HG03139 (cell line): Measurements from ENCODE around the gene MED26.

Experiments used
- ATAC-seq: cut with Tn5 transposase; IDR thresholded peaks from one replicate; pipeline ENCODE4 v1.9.1; 2021; ENCODE audit not compliant: unreplicated experiment

MED26 gene

GRCh38 chr19:16650821-16651220, 22.8 kb upstream of the MED26 start:
- no peak for ATAC-seq

- no peak for ATAC-seq
Measured at GRCh38 chr19:16649734-16650133, 21.7 kb upstream of the MED26 start.

GRCh38 chr19:16645140-16645539, 17.1 kb upstream of the MED26 start:
- no peak for ATAC-seq

- no peak for ATAC-seq
Measured at GRCh38 chr19:16641695-16642094, 13.7 kb upstream of the MED26 start.

GRCh38 chr19:16640951-16641350, 12.9 kb upstream of the MED26 start:
- no peak for ATAC-seq

GRCh38 chr19:16638666-16639065, 10.7 kb upstream of the MED26 start:
- no peak for ATAC-seq

- no peak for ATAC-seq
Measured at GRCh38 chr19:16637535-16637934, 9.5 kb upstream of the MED26 start.

- ATAC-seq: no peak
Measured at GRCh38 chr19:16631465-16631864, 3.5 kb upstream of the MED26 start.

GRCh38 chr19:16628984-16629691, 1.1 kb upstream of the MED26 start:
- ATAC-seq: no peak

- ATAC-seq: no peak
Measured at GRCh38 chr19:16627928-16628182, 149 bp downstream of the MED26 start.

GRCh38 chr19:16627193-16627927, 644 bp downstream of the MED26 start:
- ATAC-seq: no peak

GRCh38 chr19:16626796-16627192, 1.2 kb downstream of the MED26 start:
- ATAC-seq: no peak

GRCh38 chr19:16625163-16625958, 2.6 kb downstream of the MED26 start:
- ATAC-seq: no peak

GRCh38 chr19:16624236-16624635, 3.8 kb downstream of the MED26 start:
- no peak for ATAC-seq

- no peak for ATAC-seq
Measured at GRCh38 chr19:16623576-16623975, 4.4 kb downstream of the MED26 start.

- ATAC-seq: no peak
Measured at GRCh38 chr19:16623066-16623465, 4.9 kb downstream of the MED26 start.

- no peak for ATAC-seq
Measured at GRCh38 chr19:16621165-16621800, 6.7 kb downstream of the MED26 start.

- no peak for ATAC-seq
Measured at GRCh38 chr19:16620584-16620983, 7.4 kb downstream of the MED26 start.

GRCh38 chr19:16620018-16620417, 8.0 kb downstream of the MED26 start:
- ATAC-seq: no peak

GRCh38 chr19:16619457-16619856, 8.5 kb downstream of the MED26 start:
- no peak for ATAC-seq

- no peak for ATAC-seq
Measured at GRCh38 chr19:16618248-16618647, 9.8 kb downstream of the MED26 start.

- no peak for ATAC-seq
Measured at GRCh38 chr19:16615808-16616207, 12.2 kb downstream of the MED26 start.
